Testis (tissue), 3 donors: ENCODE results near the gene UNC80. TPM values are rescaled to one million over a fixed set of nuclear protein-coding genes. Genes with fewer than 3 reads are reported as not detected.

ENCODE experiments used
- DNase-seq: peaks from one replicate; pipeline ENCODE4 v3.0.0-alpha.2; 2019
- H3K27ac ChIP-seq, 2 donors: fragments of 200-600 bp; sonication (generic); one replicate each; pipeline ENCODE4 v1.5.1; 2019
- H3K27me3 ChIP-seq: fragments of 200-600 bp; sonication (generic); one replicate; pipeline ENCODE4 v1.5.1; 2019
- H3K36me3 ChIP-seq: fragments of 200-600 bp; sonication (generic); one replicate; pipeline ENCODE4 v1.5.1; 2017; ENCODE audit warnings: low read depth; ENCODE audit errors: missing control alignments
- H3K4me1 ChIP-seq: fragments of 200-600 bp; sonication (generic); one replicate; pipeline ENCODE4 v1.5.1; 2019
- H3K4me3 ChIP-seq, 2 donors: fragments of 200-600 bp; sonication (generic); one replicate each; pipeline ENCODE4 v1.5.1; 2017 to 2019
- H3K9me3 ChIP-seq: fragments of 200-600 bp; sonication (generic); one replicate; pipeline ENCODE4 v1.5.1; 2017
- CTCF ChIP-seq, 3 experiments: fragments of 450-650 bp in 2 of 3; fragments of 200-600 bp in 1 of 3; sonication (generic) in 1 of 3; IDR thresholded peaks; one replicate each; pipeline ENCODE4 v1.5.1; 2016 to 2019; ENCODE audit warnings: antibody characterized with exemption in 3 of 3, mild to moderate bottlenecking in 2 of 3, moderate library complexity in 1 of 3
- POLR2A ChIP-seq: fragments of 450-650 bp; IDR thresholded peaks from one replicate; pipeline ENCODE4 v1.6.1; 2017; ENCODE audit warnings: antibody characterized with exemption, mild to moderate bottlenecking, moderate library complexity
- WGBS, 2 donors: methylation state at CpG; one replicate each; pipeline ENCODE4 v1.1.5; 2018; 5-methylcytosine and 5-hydroxymethylcytosine counted together
- intact Hi-C: fragments of 100-400 bp; cut with DNase I; formaldehyde crosslinking; loops from one replicate; pipeline ENCODE4 v1.15.1; 2023; ENCODE audit warnings: low total_unique reads
- polyA plus RNA-seq: library from polyadenylated mRNA; stranded (reverse); fragments of 350-450 nt; fragmentation: Illumina TruSeq; extraction: RNeasy Lipid Tissue Mini Kit (QIAGEN cat#74804); gene quantifications from one replicate; pipeline ENCODE4 v1.2.3, GENCODE V29; 2014; ENCODE audit warnings: low read depth, low replicate concordance; ENCODE audit not compliant: insufficient read depth
- total RNA-seq, 2 donors: library from RNA; depleted of rRNA; stranded (reverse); fragments of >200 nt; gene quantifications; one replicate each; pipeline ENCODE4 v1.2.3, GENCODE V29; 2016

Gene UNC80
- total and polyA plus RNA-seq, 3 donors from 2014 or later, result 8.2 to 46.1 (median 34.8) TPM

DNA sequence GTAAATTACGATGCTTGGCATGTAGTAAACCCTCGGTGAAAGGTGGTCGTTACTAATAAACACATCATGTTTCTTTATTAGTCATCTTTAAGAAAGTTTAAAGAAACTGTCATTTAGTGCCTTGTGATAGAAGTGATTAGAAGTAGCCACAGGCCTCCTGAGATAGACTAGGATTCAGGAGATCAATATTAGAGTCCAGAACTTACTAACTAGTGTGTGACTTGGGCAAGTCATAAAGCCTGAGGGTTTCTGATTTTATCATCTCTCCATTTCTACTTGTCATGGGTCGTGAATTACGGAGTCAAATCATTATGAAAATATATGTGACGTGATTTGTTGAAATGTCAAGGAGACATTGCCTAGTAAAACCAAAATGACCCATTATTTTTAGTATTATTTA lies 237.5 kb downstream of the UNC80 start:
- peaks cover 6% of the 10 kb centered on the region for H3K4me1 ChIP-seq
- H3K27ac ChIP-seq, result no peak overlapping the region
- H3K9me3 ChIP-seq, result no peaks in the 10 kb centered on the region
- intact Hi-C loops, result no loop called here
- no peaks in the 10 kb centered on the region for H3K27me3 ChIP-seq
- no peak overlapping the region for H3K4me3 ChIP-seq
- TF ChIP-seq POLR2A (no peak), CTCF (IDR thresholded peaks at IDR 0.05) (no peak)
- DNase-seq, result no peak
- no peaks in the 10 kb centered on the region for H3K36me3 ChIP-seq
- 76 to 77% methylated on average over 6 of the region's 6 CpGs for WGBS, 2 donors

DNA sequence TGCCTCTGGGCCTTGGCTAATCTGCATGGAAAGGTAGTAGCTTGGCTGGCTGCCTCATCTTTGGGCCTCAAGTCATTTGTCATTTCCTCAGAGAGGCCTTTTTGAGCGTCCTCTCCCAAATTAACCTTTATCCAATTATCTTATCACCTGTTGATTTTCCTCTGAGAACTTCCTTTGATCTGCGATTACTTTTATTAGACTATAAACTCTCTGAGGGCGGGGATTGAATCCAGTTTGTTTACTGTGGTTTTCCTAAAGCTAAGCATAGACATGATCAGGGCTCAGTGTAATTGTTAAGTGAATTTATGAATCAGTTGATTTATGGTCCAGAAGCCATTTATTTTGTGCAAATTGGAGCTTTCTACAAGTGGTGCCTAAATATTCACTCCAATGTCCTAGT lies 238.3 kb downstream of the UNC80 start:
- Histone ChIP-seq H3K36me3 (no peaks in the 10 kb centered on the region), H3K4me3 (no peak overlapping the region), H3K9me3 (no peaks in the 10 kb centered on the region), H3K27me3 (no peaks in the 10 kb centered on the region), H3K4me1 (peaks cover 6% of the 10 kb centered on the region), H3K27ac (no peak overlapping the region)
- DNase-seq, result no peak
- TF ChIP-seq POLR2A (no peak), CTCF (IDR thresholded peaks at IDR 0.05) (no peak)
- 81 to 87% methylated on average over 3 of the region's 3 CpGs for WGBS, 2 donors
- intact Hi-C loops, result no loop called here

DNA sequence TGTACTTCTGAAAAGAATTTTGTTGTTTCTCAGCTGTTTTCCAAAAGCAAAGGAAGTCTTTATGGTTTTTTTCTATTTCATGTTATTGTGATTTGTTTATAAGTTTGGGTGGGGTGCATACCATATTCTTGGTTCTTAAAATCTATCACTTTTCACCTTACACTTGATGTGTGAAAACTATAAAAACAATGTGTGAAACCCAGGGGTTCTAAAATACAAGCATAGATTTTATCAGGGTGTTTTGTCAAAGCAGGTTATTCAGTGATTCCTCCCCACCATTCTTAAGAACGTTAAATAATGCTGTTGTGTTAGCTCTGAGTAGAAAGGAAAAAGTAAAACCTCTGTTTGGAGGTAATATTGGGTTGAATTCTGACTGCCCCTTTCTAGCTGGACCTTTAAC lies 248.5 kb downstream of the UNC80 start:
- no peak for DNase-seq
- Histone ChIP-seq H3K27ac (no peak overlapping the region), H3K27me3 (no peaks in the 10 kb centered on the region), H3K4me1 (no peaks in the 10 kb centered on the region), H3K36me3 (no peaks in the 10 kb centered on the region), H3K4me3 (no peak overlapping the region), H3K9me3 (no peaks in the 10 kb centered on the region)
- TF ChIP-seq POLR2A, result no peak
- TF ChIP-seq CTCF (IDR thresholded peaks at IDR 0.05), result no peak
- intact Hi-C loops, result no loop called here
- 93 to 94% methylated on average over 1 of the region's 1 CpG for WGBS, 2 donors

DNA sequence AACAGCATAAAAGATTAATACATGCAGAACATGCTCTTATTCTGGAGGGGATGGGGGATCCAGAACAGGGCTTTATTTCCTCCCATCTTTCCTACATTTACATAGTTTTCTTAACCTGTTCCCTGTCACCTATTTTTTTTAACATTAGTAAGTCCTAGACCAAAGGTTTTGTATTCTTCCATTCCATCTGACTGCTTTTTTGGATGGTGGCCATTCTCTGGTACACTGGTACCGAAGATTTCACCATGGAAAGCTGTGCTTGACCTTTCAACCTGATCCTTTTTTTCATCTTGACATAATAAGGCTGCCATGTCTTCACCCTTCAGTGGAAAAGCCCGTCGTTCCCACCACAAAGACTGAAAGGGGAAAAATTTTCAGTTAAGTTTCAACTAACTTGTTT lies 251.2 kb downstream of the UNC80 start:
- Histone ChIP-seq H3K27ac (no peak overlapping the region), H3K9me3 (no peaks in the 10 kb centered on the region), H3K36me3 (no peaks in the 10 kb centered on the region), H3K27me3 (no peaks in the 10 kb centered on the region), H3K4me1 (no peaks in the 10 kb centered on the region), H3K4me3 (no peak overlapping the region)
- no peak for TF ChIP-seq POLR2A
- TF ChIP-seq CTCF (IDR thresholded peaks at IDR 0.05), result no peak
- no peak for DNase-seq
- intact Hi-C loops, result no loop called here
- WGBS, 2 donors, result 78 to 86% methylated on average over 3 of the region's 3 CpGs

GRCh38 chr2:210027608-210028007 lies 256.0 kb downstream of the UNC80 start:
- no peak for DNase-seq
- Histone ChIP-seq H3K27ac (no peak overlapping the region), H3K27me3 (no peaks in the 10 kb centered on the region), H3K4me3 (no peak overlapping the region), H3K4me1 (no peaks in the 10 kb centered on the region), H3K9me3 (no peaks in the 10 kb centered on the region), H3K36me3 (no peaks in the 10 kb centered on the region)
- TF ChIP-seq POLR2A (no peak), CTCF (IDR thresholded peaks at IDR 0.05) (no peak)
- 81 to 86% methylated on average over 2 of the region's 2 CpGs for WGBS, 2 donors
- intact Hi-C loops, result no loop called here
